Cortex of kidney (tissue), 1 donor: ENCODE results near the gene SNAP25.

ENCODE experiments used
- DNase-seq: peaks from one replicate; lab custom pipeline; 2025; lab: John Stamatoyannopoulos, UW

SNAP25 gene

GRCh38 chr20:10216146-10216791, 2.4 kb upstream of the SNAP25 start:
- no peak for DNase-seq

- DNase-seq: no peak
Measured at GRCh38 chr20:10217721-10218410, 764 bp upstream of the SNAP25 start.

- no peak for DNase-seq
Measured at GRCh38 chr20:10219452-10219791, 792 bp downstream of the SNAP25 start.

- DNase-seq: no peak
Measured at GRCh38 chr20:10219993-10220750, 1.5 kb downstream of the SNAP25 start.

- DNase-seq: no peak
Measured at GRCh38 chr20:10221021-10221420, 2.4 kb downstream of the SNAP25 start.

GRCh38 chr20:10225439-10226060, 6.9 kb downstream of the SNAP25 start:
- no peak for DNase-seq

GRCh38 chr20:10228330-10228729, 9.7 kb downstream of the SNAP25 start:
- no peak for DNase-seq

- no peak for DNase-seq
Measured at GRCh38 chr20:10231290-10231689, 12.7 kb downstream of the SNAP25 start.

GRCh38 chr20:10236540-10237533, 18.2 kb downstream of the SNAP25 start:
- DNase-seq: no peak

- DNase-seq: no peak
Measured at GRCh38 chr20:10239954-10240353, 21.3 kb downstream of the SNAP25 start.

GRCh38 chr20:10240655-10241054, 22.0 kb downstream of the SNAP25 start:
- DNase-seq: no peak

- DNase-seq: no peak
Measured at GRCh38 chr20:10242166-10242565, 23.5 kb downstream of the SNAP25 start.

- DNase-seq: no peak
Measured at GRCh38 chr20:10247440-10247839, 28.8 kb downstream of the SNAP25 start.

- no peak for DNase-seq
Measured at GRCh38 chr20:10249048-10249770, 30.6 kb downstream of the SNAP25 start.

- no peak for DNase-seq
Measured at GRCh38 chr20:10249822-10250221, 31.2 kb downstream of the SNAP25 start.

- DNase-seq: no peak
Measured at GRCh38 chr20:10250902-10251301, 32.3 kb downstream of the SNAP25 start.

GRCh38 chr20:10253780-10254179, 35.1 kb downstream of the SNAP25 start:
- no peak for DNase-seq

GRCh38 chr20:10255846-10256245, 37.2 kb downstream of the SNAP25 start:
- no peak for DNase-seq

- no peak for DNase-seq
Measured at GRCh38 chr20:10259166-10259565, 40.5 kb downstream of the SNAP25 start.

GRCh38 chr20:10260316-10260715, 41.7 kb downstream of the SNAP25 start:
- DNase-seq: no peak

GRCh38 chr20:10261702-10262101, 43.1 kb downstream of the SNAP25 start:
- no peak for DNase-seq
